ENCODE data around the gene STRN. TPM values are rescaled to one million over a fixed set of nuclear protein-coding genes. Genes with fewer than 3 reads are reported as not detected.
A peak's percentile ranks its signal among the peaks of the same experiment; 100 is the strongest.
"Not testable (repeated sequence)": the region's sequence is repeated elsewhere in the genome, so short reads cannot be mapped to it uniquely, and the experiment has no call there.

The STRN gene
- total RNA-seq, 1 experiment from 2014 or later = 25.3 TPM

DNA sequence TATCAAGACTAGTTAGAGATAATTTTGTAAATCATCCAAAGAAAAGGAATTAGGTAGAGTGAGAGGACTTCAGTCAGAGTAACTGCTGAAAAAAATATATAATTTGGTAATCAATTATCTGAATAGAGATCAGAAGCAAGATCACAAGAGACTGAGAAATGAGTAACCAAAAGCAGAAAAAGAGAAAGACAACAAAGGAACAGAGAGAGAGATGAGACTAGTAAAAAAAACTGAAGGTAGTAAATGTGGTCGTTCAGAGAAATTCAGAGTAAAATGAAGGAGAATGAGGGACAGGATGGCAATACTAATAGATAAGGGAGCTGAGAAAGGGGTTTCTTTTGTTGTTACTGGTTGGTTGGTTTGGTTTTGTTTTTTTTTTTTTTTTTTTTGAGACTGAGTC, 16.5 kb downstream of the STRN start:
- H3K4me1 Mint-ChIP-seq (ENCODE audit: insufficient read depth, unreplicated experiment) = peaks cover 31% of the 10 kb centered on the region
- H3K36me3 Mint-ChIP-seq (ENCODE audit: insufficient read depth, unreplicated experiment) = peaks cover 5% of the 10 kb centered on the region
- no TSS peak for BruUV-seq (replicated peaks)
- peak overlapping the region; percentile 17 for H3K27ac Mint-ChIP-seq (ENCODE audit: low read depth, unreplicated experiment)
- intact Hi-C loops (cut with micrococcal nuclease) = no loop called here
- no peak overlapping the region for H3K4me3 Mint-ChIP-seq (ENCODE audit: unreplicated experiment)
- ChIA-PET CTCF (no interaction called here), POLR2A (interaction anchor here (3.1 kb wide), 1 partner anchor 14 kb away, joined by 8 read pairs; no protein-coding TSS in a partner anchor)
- no peak for DNase-seq (ENCODE audit: unreplicated experiment)
- TF ChIP-seq, protein P1, sequence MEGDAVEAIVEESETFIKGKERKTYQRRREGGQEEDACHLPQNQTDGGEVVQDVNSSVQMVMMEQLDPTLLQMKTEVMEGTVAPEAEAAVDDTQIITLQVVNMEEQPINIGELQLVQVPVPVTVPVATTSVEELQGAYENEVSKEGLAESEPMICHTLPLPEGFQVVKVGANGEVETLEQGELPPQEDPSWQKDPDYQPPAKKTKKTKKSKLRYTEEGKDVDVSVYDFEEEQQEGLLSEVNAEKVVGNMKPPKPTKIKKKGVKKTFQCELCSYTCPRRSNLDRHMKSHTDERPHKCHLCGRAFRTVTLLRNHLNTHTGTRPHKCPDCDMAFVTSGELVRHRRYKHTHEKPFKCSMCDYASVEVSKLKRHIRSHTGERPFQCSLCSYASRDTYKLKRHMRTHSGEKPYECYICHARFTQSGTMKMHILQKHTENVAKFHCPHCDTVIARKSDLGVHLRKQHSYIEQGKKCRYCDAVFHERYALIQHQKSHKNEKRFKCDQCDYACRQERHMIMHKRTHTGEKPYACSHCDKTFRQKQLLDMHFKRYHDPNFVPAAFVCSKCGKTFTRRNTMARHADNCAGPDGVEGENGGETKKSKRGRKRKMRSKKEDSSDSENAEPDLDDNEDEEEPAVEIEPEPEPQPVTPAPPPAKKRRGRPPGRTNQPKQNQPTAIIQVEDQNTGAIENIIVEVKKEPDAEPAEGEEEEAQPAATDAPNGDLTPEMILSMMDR (IDR thresholded peaks at IDR 0.05; ENCODE audit: unreplicated experiment) = no peak
- no peaks in the 10 kb centered on the region for H3K9me3 Mint-ChIP-seq (ENCODE audit: unreplicated experiment)
- H3K27me3 Mint-ChIP-seq (ENCODE audit: insufficient read depth, unreplicated experiment) = no peaks in the 10 kb centered on the region

DNA sequence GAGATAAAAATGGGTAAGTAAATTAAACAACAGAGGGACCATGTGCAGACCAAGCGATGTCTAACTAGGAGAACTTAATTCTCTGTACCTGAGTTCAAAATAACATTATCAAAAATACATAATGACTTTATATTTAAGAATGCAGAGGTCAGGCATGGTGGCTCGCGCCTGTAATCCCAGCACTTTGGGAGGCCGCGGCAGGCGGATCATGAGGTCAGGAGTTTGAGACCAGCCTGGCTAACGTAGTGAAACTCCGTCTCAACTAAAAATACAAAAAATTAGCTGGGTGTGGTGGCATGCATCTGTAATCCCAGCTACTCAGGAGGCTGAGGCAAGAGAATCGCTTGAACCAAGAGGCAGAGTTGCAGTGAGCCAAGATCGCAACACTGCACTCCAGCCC, 21.1 kb downstream of the STRN start:
- H3K4me1 Mint-ChIP-seq (ENCODE audit: insufficient read depth, unreplicated experiment); CTCF ChIA-PET; intact Hi-C loops (cut with micrococcal nuclease); H3K27ac Mint-ChIP-seq (ENCODE audit: low read depth, unreplicated experiment); H3K36me3 Mint-ChIP-seq (ENCODE audit: insufficient read depth, unreplicated experiment); H3K4me3 Mint-ChIP-seq (ENCODE audit: unreplicated experiment); H3K27me3 Mint-ChIP-seq (ENCODE audit: insufficient read depth, unreplicated experiment); DNase-seq (ENCODE audit: unreplicated experiment); BruUV-seq (replicated peaks); H3K9me3 Mint-ChIP-seq (ENCODE audit: unreplicated experiment): not testable (repeated sequence)
- POLR2A ChIA-PET = interaction anchor here (0.7 to 0.8 kb wide), 2 partner anchors 15 to 117 kb away, joined by 3 to 5 read pairs; no protein-coding TSS in a partner anchor

DNA sequence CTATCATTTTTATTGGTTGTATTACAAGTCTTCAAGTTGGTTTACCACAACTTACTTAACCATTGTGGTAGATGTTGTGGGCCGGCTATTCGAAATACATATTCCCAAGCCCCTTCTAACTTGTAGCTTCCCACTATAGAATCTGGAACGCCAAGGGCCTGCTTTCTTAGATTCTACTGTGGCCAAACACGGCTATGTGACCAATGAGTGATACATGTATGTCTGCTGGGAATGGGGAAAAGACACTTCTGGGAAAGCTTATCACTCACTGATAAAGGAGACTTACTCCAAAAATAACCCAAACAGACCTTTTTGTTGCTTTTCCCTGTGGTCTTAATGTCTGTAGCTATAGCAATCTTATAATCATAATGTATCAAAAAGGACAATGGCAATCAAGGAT, 24.5 kb downstream of the STRN start:
- no peak overlapping the region for H3K4me3 Mint-ChIP-seq (ENCODE audit: unreplicated experiment)
- no peak overlapping the region for H3K27ac Mint-ChIP-seq (ENCODE audit: low read depth, unreplicated experiment)
- peaks cover 6% of the 10 kb centered on the region for H3K36me3 Mint-ChIP-seq (ENCODE audit: insufficient read depth, unreplicated experiment)
- H3K27me3 Mint-ChIP-seq (ENCODE audit: insufficient read depth, unreplicated experiment) = no peaks in the 10 kb centered on the region
- CTCF ChIA-PET = interaction anchor here (0.5 to 1.4 kb wide), 3 partner anchors 15 to 647 kb away, joined by 3 to 4 read pairs (median 4); no protein-coding TSS in a partner anchor
- BruUV-seq (replicated peaks) = no TSS peak
- intact Hi-C loops (cut with micrococcal nuclease) = no loop called here
- H3K4me1 Mint-ChIP-seq (ENCODE audit: insufficient read depth, unreplicated experiment) = no peaks in the 10 kb centered on the region
- TF ChIP-seq, protein P1 (IDR thresholded peaks at IDR 0.05; ENCODE audit: unreplicated experiment) = no peak
- no peak for DNase-seq (ENCODE audit: unreplicated experiment)
- no peaks in the 10 kb centered on the region for H3K9me3 Mint-ChIP-seq (ENCODE audit: unreplicated experiment)
- POLR2A ChIA-PET = interaction anchor here (1.2 kb wide), 1 partner anchor 11 kb away, joined by 3 read pairs; no protein-coding TSS in a partner anchor

DNA sequence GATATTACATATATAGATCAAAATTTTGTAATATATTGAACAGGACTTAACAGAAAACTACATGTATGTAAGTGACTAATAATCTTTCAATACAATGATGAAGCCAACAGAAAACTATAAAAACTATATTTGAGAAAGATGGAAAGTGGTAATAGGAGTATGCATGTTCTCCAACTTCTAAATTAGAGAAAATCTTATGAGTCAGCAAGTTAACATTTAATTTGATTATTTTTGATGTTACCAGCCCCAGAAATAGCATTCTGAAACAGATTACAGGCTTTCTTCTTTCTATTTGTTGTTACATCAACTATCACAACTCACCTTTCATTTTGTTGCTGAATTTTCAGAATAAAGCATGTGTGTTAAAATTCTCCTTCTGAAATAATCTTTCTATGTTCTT, 29.8 kb downstream of the STRN start:
- H3K9me3 Mint-ChIP-seq (ENCODE audit: unreplicated experiment); H3K4me3 Mint-ChIP-seq (ENCODE audit: unreplicated experiment); DNase-seq (ENCODE audit: unreplicated experiment); H3K4me1 Mint-ChIP-seq (ENCODE audit: insufficient read depth, unreplicated experiment); intact Hi-C loops (cut with micrococcal nuclease); BruUV-seq (replicated peaks); H3K27ac Mint-ChIP-seq (ENCODE audit: low read depth, unreplicated experiment); H3K36me3 Mint-ChIP-seq (ENCODE audit: insufficient read depth, unreplicated experiment); H3K27me3 Mint-ChIP-seq (ENCODE audit: insufficient read depth, unreplicated experiment): not testable (repeated sequence)
- ChIA-PET POLR2A (interaction anchor here (1.4 kb wide), 1 partner anchor 15 kb away, joined by 8 read pairs; no protein-coding TSS in a partner anchor), CTCF (interaction anchor here (1.0 kb wide), 1 partner anchor 18 kb away, joined by 3 read pairs; no protein-coding TSS in a partner anchor)

DNA sequence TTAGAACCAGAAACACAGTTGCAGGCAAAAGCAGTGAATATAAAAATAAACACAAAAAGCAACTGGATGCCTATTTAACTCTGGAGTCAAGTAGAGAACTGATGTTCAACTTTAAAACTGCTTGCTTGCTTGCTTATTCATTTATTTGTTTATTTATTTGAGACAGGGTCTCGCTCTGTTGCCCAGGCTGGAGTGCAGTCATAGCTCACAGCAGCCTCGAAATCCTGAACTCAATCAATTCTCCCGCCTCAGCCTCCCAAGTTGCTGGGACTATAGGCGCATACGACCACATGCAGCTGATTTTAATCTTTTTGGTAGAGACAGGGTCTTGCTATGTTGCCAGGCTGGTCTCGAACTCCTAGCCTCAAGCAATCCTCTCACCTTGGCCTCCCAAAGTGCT, 34.6 kb downstream of the STRN start:
- DNase-seq (ENCODE audit: unreplicated experiment); BruUV-seq (replicated peaks); H3K36me3 Mint-ChIP-seq (ENCODE audit: insufficient read depth, unreplicated experiment); H3K27me3 Mint-ChIP-seq (ENCODE audit: insufficient read depth, unreplicated experiment); H3K9me3 Mint-ChIP-seq (ENCODE audit: unreplicated experiment); H3K4me3 Mint-ChIP-seq (ENCODE audit: unreplicated experiment): not testable (repeated sequence)
- peaks cover 14% of the 10 kb centered on the region for H3K4me1 Mint-ChIP-seq (ENCODE audit: insufficient read depth, unreplicated experiment)
- ChIA-PET POLR2A (interaction anchor here (0.8 to 2.1 kb wide), 7 partner anchors 9 to 35 kb away, joined by 3 to 24 read pairs (median 7); partner anchors contain the start of gene STRN), CTCF (interaction anchor here (0.6 to 1.5 kb wide), 5 partner anchors 13 to 146 kb away, joined by 3 to 4 read pairs (median 3); no protein-coding TSS in a partner anchor)
- intact Hi-C loops (cut with micrococcal nuclease) = loop anchor here (2.0 kb wide), 1 partner anchor 35 kb away; the partner anchor contains the start of gene STRN
- peak overlapping the region; percentile 99 for H3K27ac Mint-ChIP-seq (ENCODE audit: low read depth, unreplicated experiment)

DNA sequence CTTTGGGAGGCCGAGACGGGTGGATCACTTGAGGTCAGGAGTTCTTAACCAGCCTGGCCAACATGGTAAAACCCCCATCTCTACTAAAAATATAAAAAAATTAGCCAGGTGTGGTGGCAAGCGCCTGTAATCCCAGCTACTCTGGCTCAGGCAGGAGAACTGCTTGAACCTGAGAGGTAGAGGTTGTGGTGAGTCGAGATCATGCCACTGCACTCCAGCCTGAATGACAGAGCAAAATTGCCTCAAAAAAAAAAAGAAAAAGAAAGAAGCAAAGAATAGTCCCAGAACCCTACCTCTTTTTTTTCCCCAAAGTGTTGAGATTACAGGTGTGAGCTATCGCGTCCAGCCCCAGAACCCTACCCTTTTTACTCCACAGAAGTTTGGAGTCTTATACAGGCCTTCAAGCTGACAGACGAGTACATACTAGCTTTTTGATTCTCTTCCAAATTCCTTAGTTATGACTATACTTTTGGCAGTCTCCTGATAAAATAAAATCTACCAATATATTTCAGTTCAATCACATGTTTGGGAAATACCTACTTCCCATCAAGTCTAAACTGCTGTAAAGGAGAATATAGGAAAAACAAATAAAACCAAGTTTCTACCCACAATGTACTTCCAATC, 35.4 kb downstream of the STRN start:
- H3K27me3 Mint-ChIP-seq (ENCODE audit: insufficient read depth, unreplicated experiment); H3K36me3 Mint-ChIP-seq (ENCODE audit: insufficient read depth, unreplicated experiment); BruUV-seq (replicated peaks); H3K9me3 Mint-ChIP-seq (ENCODE audit: unreplicated experiment): not testable (repeated sequence)
- peak; percentile 81 for DNase-seq (ENCODE audit: unreplicated experiment)
- peak overlapping the region; percentile 99 for H3K27ac Mint-ChIP-seq (ENCODE audit: low read depth, unreplicated experiment)
- intact Hi-C loops (cut with micrococcal nuclease) = loop anchor here (2.0 kb wide), 1 partner anchor 36 kb away; the partner anchor contains the start of gene STRN
- H3K4me1 Mint-ChIP-seq (ENCODE audit: insufficient read depth, unreplicated experiment) = peaks cover 14% of the 10 kb centered on the region
- H3K4me3 Mint-ChIP-seq (ENCODE audit: unreplicated experiment) = peak overlapping the region; percentile 52
- ChIA-PET POLR2A (interaction anchor here (0.8 to 2.1 kb wide), 8 partner anchors 9 to 36 kb away, joined by 3 to 24 read pairs (median 6); partner anchors contain the start of gene STRN), CTCF (interaction anchor here (0.6 to 1.5 kb wide), 5 partner anchors 12 to 160 kb away, joined by 3 to 4 read pairs (median 3); no protein-coding TSS in a partner anchor)

DNA sequence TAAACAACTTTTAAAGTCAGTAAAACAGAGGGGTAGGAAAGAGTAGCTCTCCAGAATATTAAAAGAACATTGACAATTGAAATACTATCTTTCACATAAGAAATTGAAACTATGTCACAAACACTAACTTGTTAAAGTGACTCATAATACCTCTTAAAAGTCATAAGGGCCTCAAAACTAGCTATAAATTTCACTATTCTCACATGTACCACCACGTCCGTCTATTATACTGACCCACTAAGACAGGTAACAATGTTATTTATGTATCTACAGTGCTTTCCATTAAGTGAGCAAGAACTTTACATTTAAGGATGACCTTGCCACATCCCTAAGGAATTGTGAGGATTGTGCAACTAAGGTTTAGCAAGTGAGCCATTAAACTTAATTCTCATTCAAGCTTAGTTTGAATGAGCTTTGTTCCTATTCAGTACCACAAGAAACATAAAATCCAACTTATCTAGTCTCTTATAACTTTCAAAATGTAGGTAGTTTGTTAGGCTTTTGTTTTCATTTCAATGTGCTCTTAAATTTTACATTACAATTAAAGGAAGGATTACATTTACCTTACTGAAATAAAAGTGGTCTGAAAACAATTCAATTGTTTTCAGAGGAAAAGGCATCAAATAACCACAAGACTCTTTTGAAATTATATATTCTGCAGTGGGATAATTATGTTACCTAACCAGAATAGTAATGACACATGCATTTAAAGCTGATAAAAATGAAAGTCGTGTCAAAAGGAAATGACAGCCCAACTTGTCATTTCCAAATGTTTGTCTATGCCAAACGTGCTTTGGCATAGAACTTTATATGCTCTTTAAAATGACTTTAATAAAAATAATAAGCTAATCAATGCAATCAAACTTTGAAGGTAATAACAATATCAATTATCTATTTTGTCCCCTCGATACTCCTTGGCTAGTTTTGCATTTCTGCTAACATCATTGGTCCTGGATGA, 39.9 kb downstream of the STRN start:
- intact Hi-C loops (cut with micrococcal nuclease); BruUV-seq (replicated peaks); H3K27me3 Mint-ChIP-seq (ENCODE audit: insufficient read depth, unreplicated experiment); H3K9me3 Mint-ChIP-seq (ENCODE audit: unreplicated experiment); H3K36me3 Mint-ChIP-seq (ENCODE audit: insufficient read depth, unreplicated experiment): not testable (repeated sequence)
- H3K4me3 Mint-ChIP-seq (ENCODE audit: unreplicated experiment) = peak overlapping the region; percentile 35
- peak; percentile 42 for DNase-seq (ENCODE audit: unreplicated experiment)
- H3K4me1 Mint-ChIP-seq (ENCODE audit: insufficient read depth, unreplicated experiment) = peaks cover 15% of the 10 kb centered on the region
- peak overlapping the region; percentile 1 for H3K27ac Mint-ChIP-seq (ENCODE audit: low read depth, unreplicated experiment)
- CTCF ChIA-PET = interaction anchor here (1.3 to 1.5 kb wide), 4 partner anchors 8 to 23 kb away, joined by 3 to 7 read pairs (median 4); no protein-coding TSS in a partner anchor
- POLR2A ChIA-PET = interaction anchor here (0.8 to 3.0 kb wide), 6 partner anchors 14 to 41 kb away, joined by 3 to 20 read pairs (median 3); partner anchors contain the start of gene STRN

Data from MCF 10A (cell line).